HS-5 (cell line): ENCODE results near the gene UPK3BL2.
"Not testable (repeated sequence)": the region's sequence is repeated elsewhere in the genome, so short reads cannot be mapped to it uniquely, and the experiment has no call there.

Source experiments
- DNase-seq: peaks from one replicate; pipeline ENCODE4 v3.0.0-alpha.2; 2012; ENCODE audit warnings: low read depth

The UPK3BL2 gene

GRCh38 chr7:102543596-102543995, at the start of gene UPK3BL2:
UPK3BL2 (minus strand) TSS chr7:102543696; CDS start chr7:102543636, 60 bp downstream.
- DNase-seq = not testable (repeated sequence)

GRCh38 chr7:102592477-102593019, 49.1 kb upstream of the UPK3BL2 start:
- DNase-seq = not testable (repeated sequence)

GRCh38 chr7:102589857-102590256, 46.4 kb upstream of the UPK3BL2 start:
- not testable (repeated sequence) for DNase-seq

GRCh38 chr7:102583495-102583894, 40.0 kb upstream of the UPK3BL2 start:
- DNase-seq = not testable (repeated sequence)

- DNase-seq = not testable (repeated sequence)
These were observed 38.2 kb upstream of the UPK3BL2 start for GRCh38 chr7:102581722-102582121.

GRCh38 chr7:102578486-102578885, 35.0 kb upstream of the UPK3BL2 start:
- not testable (repeated sequence) for DNase-seq

- DNase-seq = not testable (repeated sequence)
These were observed 34.1 kb upstream of the UPK3BL2 start for GRCh38 chr7:102577315-102578240.

- DNase-seq = not testable (repeated sequence)
These were observed 32.9 kb upstream of the UPK3BL2 start for GRCh38 chr7:102576363-102576762.

- not testable (repeated sequence) for DNase-seq
These were observed 31.1 kb upstream of the UPK3BL2 start for GRCh38 chr7:102574607-102575006.

- DNase-seq = not testable (repeated sequence)
These were observed 29.1 kb upstream of the UPK3BL2 start, which contains the start of gene POLR2J3 for GRCh38 chr7:102572261-102573239. POLR2J3 (minus strand) TSS chr7:102572583; CDS start chr7:102572521, 62 bp downstream.

GRCh38 chr7:102568620-102569019, 25.1 kb upstream of the UPK3BL2 start:
- DNase-seq = not testable (repeated sequence)

GRCh38 chr7:102550808-102551422, 7.4 kb upstream of the UPK3BL2 start, which contains the start of gene SPDYE2:
SPDYE2 (plus strand) TSS chr7:102551226; CDS start chr7:102553256, 2,030 bp downstream.
- not testable (repeated sequence) for DNase-seq

- DNase-seq = not testable (repeated sequence)
These were observed 2.9 kb upstream of the UPK3BL2 start for GRCh38 chr7:102546353-102546752.

GRCh38 chr7:102545288-102545687, 1.8 kb upstream of the UPK3BL2 start:
- DNase-seq = not testable (repeated sequence)

- DNase-seq = not testable (repeated sequence)
These were observed 876 bp upstream of the UPK3BL2 start for GRCh38 chr7:102544372-102544771.

- DNase-seq = not testable (repeated sequence)
These were observed 725 bp downstream of the UPK3BL2 start for GRCh38 chr7:102542771-102543170.

- DNase-seq = not testable (repeated sequence)
These were observed 1.4 kb downstream of the UPK3BL2 start for GRCh38 chr7:102542083-102542482.

GRCh38 chr7:102540604-102541003, 2.9 kb downstream of the UPK3BL2 start:
- not testable (repeated sequence) for DNase-seq

GRCh38 chr7:102535062-102535615, 8.4 kb downstream of the UPK3BL2 start:
- not testable (repeated sequence) for DNase-seq

- DNase-seq = not testable (repeated sequence)
These were observed 11.4 kb downstream of the UPK3BL2 start for GRCh38 chr7:102532127-102532526.

GRCh38 chr7:102531583-102531982, 11.9 kb downstream of the UPK3BL2 start:
- not testable (repeated sequence) for DNase-seq
